Left lung (tissue), 10 donors: ENCODE results near the gene PIKFYVE. TPM values are rescaled to one million over a fixed set of nuclear protein-coding genes. Genes with fewer than 3 reads are reported as not detected.
A peak's percentile ranks its signal among the peaks of the same experiment; 100 is the strongest.

Source experiments
- ATAC-seq: fragments of 200-7000 bp; cut with Tn5 transposase; one replicate; pipeline ENCODE4 v1.9.1; 2020; ENCODE audit warnings: moderate library complexity
- DNase-seq, 4 donors: peaks; one replicate each; pipeline ENCODE4 v3.0.0-alpha.2; 2013 to 2020
- H3K27ac ChIP-seq, 2 donors: fragments of 200-600 bp; sonication (generic) in 1 of 2; one replicate each; pipeline versions ENCODE4 v1.5.0 to v1.8.0; 2020 to 2021
- H3K27me3 ChIP-seq, 2 donors: fragments of 200-600 bp; sonication (generic) in 1 of 2; one replicate each; pipeline versions ENCODE4 v1.5.0 to v1.8.0; 2020 to 2021
- H3K36me3 ChIP-seq, 2 donors: fragments of 200-600 bp; sonication (generic) in 1 of 2; one replicate each; pipeline versions ENCODE4 v1.5.0 to v1.8.0; 2020 to 2021
- H3K4me1 ChIP-seq, 2 donors: fragments of 200-600 bp; one replicate each; pipeline ENCODE4 v1.8.0; 2021
- H3K4me3 ChIP-seq, 2 donors: fragments of 200-600 bp; sonication (generic) in 1 of 2; one replicate each; pipeline versions ENCODE4 v1.5.0 to v1.8.0; 2020 to 2021; ENCODE audit warnings: mild to moderate bottlenecking in 1 of 2
- H3K9me3 ChIP-seq, 2 donors: fragments of 200-600 bp; sonication (generic) in 1 of 2; one replicate each; pipeline versions ENCODE4 v1.5.0 to v1.8.0; 2020 to 2021
- intact Hi-C, 2 donors: fragments of 100-400 bp; cut with DNase I; formaldehyde crosslinking; loops; one replicate each; pipeline versions ENCODE4 v1.11.2 to v1.14.2; 2022
- polyA plus RNA-seq, 6 donors: library from polyadenylated mRNA; unstranded; fragments of 120-200 nt; gene quantifications; one replicate each; pipeline ENCODE4 v1.2.1, GENCODE V29; 2013; ENCODE audit not compliant: insufficient read length in 6 of 6
- total RNA-seq, 2 donors: library from RNA; stranded (reverse); fragmentation: NEBNext Ultra II Directional; extraction: Animal tissue kit (Norgen Biotek cat#: 25700); gene quantifications; one replicate each; pipeline ENCODE4 v1.2.1, GENCODE V29; 2021
- TF ChIP-seq, protein P1 (sequence below), 2 donors: fragments of 200-600 bp; sonication (generic) in 1 of 2; IDR thresholded peaks; one replicate each; pipeline versions ENCODE4 v1.5.0 to v1.8.0; 2021; ENCODE audit warnings: antibody characterized with exemption in 2 of 2
- donor health status: DM: no; HTN: yes; CAD: no.
- donor health status: DM: no; HTN: no; CAD: no.

The PIKFYVE gene
- total and polyA plus RNA-seq, 8 donors, result 23.8 to 31.6 (median 26.7) TPM

DNA sequence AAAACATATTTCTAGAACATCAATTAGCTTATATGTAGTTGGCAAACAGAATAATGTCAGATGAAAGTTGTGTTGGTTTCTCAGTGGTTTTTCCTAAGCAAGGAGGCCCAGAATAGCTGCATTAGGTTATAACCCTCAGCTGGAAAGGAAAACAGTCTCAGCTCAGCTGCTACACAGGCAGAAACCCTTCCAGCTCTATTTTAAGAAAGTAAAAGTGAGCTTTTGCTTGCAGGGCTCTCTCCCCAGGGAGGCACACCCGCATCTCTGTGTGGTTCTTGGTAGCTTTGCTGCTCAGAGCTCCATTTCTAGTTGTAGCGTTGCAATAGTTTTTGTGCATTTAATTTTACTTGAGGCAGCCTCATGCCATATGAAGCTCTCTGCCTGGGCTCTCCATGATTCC is 54.6 kb downstream of the PIKFYVE start:
- H3K27ac ChIP-seq, result peak overlapping the region in 1 of 2 donors; percentile 46

DNA sequence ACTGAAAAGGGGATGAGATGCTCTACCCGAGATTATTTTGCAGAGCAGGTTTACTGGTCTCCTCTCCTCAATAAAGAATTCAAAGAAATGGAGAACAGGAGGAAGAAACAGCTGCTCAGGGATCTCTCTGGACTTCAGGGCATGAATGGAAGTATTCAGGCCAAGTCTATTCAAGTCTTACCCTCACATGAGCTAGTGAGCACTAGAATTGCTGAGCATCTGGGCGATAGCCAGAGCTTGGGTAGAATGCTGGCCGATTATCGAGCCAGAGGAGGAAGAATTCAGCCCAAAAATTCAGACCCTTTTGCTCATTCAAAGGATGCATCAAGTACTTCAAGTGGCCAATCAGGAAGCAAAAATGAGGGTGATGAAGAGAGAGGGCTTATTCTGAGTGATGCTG is 60.0 kb downstream of the PIKFYVE start:
- Histone ChIP-seq H3K27ac (no peak overlapping the region), H3K36me3 (peaks cover 0 to 86% of the 10 kb centered on the region in 2 donors), H3K27me3 (no peaks in the 10 kb centered on the region), H3K9me3 (no peaks in the 10 kb centered on the region), H3K4me1 (no peaks in the 10 kb centered on the region), H3K4me3 (no peak overlapping the region)
- ATAC-seq (no peak), DNase-seq (no peak)
- TF ChIP-seq, protein P1, sequence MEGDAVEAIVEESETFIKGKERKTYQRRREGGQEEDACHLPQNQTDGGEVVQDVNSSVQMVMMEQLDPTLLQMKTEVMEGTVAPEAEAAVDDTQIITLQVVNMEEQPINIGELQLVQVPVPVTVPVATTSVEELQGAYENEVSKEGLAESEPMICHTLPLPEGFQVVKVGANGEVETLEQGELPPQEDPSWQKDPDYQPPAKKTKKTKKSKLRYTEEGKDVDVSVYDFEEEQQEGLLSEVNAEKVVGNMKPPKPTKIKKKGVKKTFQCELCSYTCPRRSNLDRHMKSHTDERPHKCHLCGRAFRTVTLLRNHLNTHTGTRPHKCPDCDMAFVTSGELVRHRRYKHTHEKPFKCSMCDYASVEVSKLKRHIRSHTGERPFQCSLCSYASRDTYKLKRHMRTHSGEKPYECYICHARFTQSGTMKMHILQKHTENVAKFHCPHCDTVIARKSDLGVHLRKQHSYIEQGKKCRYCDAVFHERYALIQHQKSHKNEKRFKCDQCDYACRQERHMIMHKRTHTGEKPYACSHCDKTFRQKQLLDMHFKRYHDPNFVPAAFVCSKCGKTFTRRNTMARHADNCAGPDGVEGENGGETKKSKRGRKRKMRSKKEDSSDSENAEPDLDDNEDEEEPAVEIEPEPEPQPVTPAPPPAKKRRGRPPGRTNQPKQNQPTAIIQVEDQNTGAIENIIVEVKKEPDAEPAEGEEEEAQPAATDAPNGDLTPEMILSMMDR (IDR thresholded peaks at IDR 0.05), result no peak
- intact Hi-C loops, result no loop called here

More for the DNA sequence above, 54.6 kb downstream of the PIKFYVE start:
- Histone ChIP-seq H3K9me3 (no peaks in the 10 kb centered on the region), H3K4me1 (no peaks in the 10 kb centered on the region), H3K36me3 (peaks cover 0 to 74% of the 10 kb centered on the region in 2 donors), H3K4me3 (no peak overlapping the region), H3K27me3 (no peaks in the 10 kb centered on the region)
- DNase-seq, result no peak
- intact Hi-C loops, result no loop called here
- TF ChIP-seq, protein P1 (IDR thresholded peaks at IDR 0.05), result no peak
- no peak for ATAC-seq

DNA sequence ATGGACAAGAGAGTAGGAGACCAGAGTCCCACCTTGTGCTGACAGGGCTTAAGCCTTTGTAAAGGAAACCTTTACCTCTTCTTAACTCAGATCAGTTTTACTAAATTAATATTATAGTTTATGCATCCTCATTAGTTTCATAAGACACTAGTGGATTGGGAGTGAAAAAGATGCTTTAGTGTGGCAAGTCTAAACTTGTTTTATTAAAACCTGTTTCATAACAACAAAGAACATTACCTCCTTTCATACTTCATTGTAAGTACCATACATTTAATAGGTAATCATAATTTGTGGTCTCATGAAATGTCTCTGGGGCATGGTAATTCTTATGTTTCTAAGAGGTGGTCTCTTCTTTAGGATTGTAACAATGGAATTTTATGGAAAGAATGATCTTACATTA is 63.4 kb downstream of the PIKFYVE start:
- no peaks in the 10 kb centered on the region for H3K4me1 ChIP-seq
- DNase-seq (no peak), ATAC-seq (no peak)
- H3K36me3 ChIP-seq, result peaks cover 0 to 98% of the 10 kb centered on the region in 2 donors
- no peak overlapping the region for H3K27ac ChIP-seq
- no peaks in the 10 kb centered on the region for H3K9me3 ChIP-seq
- H3K4me3 ChIP-seq, result no peak overlapping the region
- H3K27me3 ChIP-seq, result no peaks in the 10 kb centered on the region
- intact Hi-C loops, result no loop called here
- TF ChIP-seq, protein P1 (IDR thresholded peaks at IDR 0.05), result no peak

DNA sequence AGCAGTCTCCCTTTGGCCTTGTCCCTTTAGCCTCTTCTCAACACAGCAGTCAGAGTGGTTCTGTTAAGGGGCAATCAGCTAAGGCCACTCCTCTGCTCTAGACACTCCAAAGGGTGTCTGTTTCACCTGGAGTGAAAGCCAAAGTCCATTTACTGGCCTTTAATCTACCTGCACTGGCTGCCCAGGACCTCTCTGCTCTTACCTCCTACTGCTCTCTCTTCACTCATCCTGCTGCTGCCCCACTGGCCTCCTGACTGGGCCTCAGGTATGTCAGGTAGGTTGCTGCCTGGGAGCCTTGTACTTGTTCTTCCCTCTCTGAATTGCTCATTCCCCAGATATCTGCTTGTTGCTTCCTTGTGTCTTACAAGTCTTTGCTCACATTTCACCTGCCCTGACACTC is 68.2 kb downstream of the PIKFYVE start:
- TF ChIP-seq, protein P1 (IDR thresholded peaks at IDR 0.05), result no peak
- no peaks in the 10 kb centered on the region for H3K27me3 ChIP-seq
- peaks cover 0 to 98% of the 10 kb centered on the region in 2 donors for H3K36me3 ChIP-seq
- intact Hi-C loops, result no loop called here
- H3K4me1 ChIP-seq, result no peaks in the 10 kb centered on the region
- no peak for DNase-seq
- H3K9me3 ChIP-seq, result no peaks in the 10 kb centered on the region
- no peak overlapping the region for H3K4me3 ChIP-seq
- ATAC-seq, result no peak
- H3K27ac ChIP-seq, result no peak overlapping the region

DNA sequence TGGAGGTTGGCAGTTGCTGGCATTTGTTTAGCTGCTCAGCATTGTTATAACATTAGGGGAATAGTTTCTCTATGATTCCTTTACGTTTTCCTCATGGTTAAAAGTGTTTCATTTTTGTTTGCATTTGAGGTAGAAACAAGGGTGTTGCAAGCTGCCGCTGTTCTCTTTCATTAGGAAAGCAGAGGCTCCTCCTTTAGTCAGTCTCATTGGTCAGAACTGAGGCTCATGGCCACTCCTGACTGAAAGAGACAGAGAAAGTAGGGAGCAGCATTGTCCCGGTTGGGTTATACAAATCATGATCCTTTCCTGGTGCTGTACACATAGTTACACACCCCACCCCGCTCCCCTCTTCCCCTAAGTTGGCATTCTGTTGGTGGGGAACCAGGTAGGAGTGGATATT is 80.7 kb downstream of the PIKFYVE start:
- intact Hi-C loops, result no loop called here
- no peak for ATAC-seq
- Histone ChIP-seq H3K4me3 (no peak overlapping the region), H3K27ac (no peak overlapping the region), H3K4me1 (no peaks in the 10 kb centered on the region), H3K36me3 (peaks cover 0 to 94% of the 10 kb centered on the region in 2 donors), H3K27me3 (no peaks in the 10 kb centered on the region), H3K9me3 (no peaks in the 10 kb centered on the region)
- TF ChIP-seq, protein P1 (IDR thresholded peaks at IDR 0.05), result no peak
- DNase-seq, result no peak
